ENCODE results near the gene TUBB6.

TUBB6 gene

DNA sequence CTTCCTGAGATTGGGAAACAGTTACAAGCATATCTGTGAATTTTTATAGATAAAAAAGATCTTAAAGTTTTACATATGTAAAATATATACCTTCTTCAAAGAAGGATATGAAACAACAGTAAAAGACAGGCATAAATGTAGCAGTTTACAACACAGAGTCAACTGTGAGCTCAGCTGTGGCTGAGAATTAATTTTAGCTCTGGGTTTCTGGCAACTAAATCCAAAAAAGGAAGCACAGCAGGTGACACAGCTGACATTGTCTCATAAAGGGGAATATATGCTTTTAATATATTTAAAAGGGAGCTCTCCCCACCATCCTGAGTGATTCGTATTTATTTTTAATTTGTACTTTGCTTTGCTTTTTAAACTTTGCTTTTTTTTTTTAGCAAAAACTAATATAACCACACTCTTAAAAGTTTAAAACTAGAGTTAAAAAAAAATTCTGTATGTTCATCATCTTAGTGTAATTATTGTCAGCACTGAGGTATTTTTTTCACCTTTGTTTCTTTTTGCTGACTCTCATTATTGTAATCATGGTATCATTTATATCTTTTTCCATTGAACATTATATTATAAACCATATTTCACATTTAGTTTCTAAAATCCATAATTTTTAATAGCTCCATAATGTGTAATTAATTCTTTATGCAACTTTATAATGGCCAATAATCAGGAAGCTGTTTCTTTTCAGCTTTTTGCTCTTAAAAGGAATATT, 6.7 kb downstream of the TUBB6 start:
- DNase-seq (ENCODE audit: low read depth), result no peak

DNA sequence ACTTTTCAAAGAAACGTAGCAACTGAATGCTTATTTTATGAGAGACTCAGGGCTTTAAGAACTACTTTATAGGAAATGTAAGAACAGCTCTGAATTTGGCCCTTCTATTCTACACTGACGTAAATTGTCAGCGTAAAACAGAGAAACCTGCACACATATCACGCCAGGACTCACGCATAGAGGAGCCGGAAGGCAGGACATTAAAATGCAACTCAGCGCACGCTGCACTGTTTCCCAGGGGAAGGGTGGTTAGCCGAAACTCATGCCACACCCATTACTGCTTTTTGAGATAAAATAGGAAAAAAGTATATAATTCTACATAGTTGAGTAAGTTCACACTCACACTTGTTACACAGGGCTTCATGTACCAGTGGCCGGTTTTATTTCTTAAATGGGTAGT, 7.4 kb downstream of the TUBB6 start:
- no peak for DNase-seq (ENCODE audit: low read depth)

DNA sequence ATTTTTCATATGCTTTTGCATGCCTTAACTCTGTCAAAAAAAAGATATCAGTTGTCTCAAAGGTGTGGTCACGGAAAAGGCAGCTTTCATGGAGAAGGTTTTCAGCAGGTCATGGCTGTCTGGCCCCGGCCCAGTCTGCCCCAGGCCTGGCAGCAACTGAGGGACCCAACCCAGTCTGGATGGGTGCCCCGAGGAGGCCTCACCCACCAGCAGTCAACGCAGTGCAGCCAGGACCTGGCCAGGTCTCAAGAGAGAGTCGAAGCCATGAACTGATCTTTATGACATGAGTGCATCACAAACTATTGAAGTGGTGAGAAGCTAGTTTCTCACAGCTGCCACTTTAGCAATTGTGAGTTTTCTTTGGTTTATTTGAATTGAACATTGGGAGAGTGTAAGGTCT, 7.9 kb downstream of the TUBB6 start:
- DNase-seq (ENCODE audit: low read depth), result no peak

DNA sequence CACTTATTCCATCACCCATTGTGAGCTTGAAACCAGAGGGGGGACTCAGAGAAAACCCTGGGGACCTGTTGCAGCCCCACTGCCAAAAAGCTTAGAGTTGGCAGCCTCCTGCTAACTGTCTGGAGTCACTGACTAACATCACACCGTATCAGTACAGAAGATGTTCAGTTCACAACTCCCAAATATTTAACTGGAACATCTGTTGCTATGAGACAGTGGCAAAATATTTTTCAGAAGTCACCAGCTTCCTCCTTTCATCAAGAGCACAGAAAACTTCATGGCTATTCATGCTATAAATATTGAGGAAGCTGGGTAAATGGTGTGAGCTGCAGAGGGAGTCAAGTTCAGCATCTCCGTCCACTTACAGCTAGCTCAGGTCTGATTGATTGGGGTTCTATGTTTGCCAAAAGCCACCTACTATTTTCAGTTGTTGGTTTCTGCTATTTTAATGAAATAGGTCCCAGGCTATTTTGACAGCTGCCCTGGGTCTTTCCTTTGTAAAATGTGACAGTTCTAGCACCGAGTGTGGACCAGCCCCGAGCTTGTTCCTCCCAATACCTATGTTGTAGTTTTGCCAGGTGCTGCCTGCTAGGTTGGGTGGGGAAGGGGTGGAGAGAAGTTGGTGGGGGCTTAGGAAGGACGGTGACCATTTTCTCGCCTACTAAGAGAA, 9.8 kb downstream of the TUBB6 start:
- no peak for DNase-seq (ENCODE audit: low read depth)

DNA sequence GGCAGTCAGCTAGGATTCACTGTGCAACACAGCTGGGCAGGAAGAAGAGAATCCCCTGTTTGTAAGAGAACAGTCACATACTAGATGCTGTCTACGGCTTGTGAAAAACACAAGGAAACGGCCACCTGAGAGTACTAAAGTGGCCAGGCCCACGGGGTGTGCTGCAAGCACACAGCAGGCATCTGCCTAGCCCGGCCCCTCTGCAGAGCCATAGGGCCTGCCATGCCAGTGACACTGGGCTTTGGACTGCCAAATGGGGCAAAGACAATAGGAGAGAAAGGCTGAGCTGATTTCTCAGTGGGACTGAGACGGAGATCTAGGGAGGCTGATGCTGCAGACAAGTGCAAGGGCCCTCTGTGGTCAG, 10.3 kb downstream of the TUBB6 start:
- no peak for DNase-seq (ENCODE audit: low read depth)

DNA sequence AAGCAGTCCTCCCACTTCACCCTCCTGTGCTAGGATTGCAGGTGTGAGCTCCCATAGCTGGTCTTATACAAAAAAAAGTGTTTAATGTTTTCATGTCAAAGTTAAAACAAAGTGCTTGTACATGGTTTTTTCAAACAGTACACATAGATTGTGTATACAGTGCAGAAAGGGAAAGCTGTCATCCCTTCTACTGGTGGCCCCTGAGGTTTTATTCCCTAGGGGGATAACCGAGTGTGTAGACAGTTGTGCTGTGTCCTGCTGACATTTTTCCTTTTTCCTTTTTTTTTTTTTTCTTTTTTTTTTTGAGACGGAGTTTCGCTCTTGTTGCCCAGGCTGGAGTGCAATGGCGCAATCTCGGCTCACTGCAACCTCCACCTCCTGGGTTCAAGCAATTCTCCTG, 10.8 kb downstream of the TUBB6 start:
- DNase-seq (ENCODE audit: low read depth), result no peak

DNA sequence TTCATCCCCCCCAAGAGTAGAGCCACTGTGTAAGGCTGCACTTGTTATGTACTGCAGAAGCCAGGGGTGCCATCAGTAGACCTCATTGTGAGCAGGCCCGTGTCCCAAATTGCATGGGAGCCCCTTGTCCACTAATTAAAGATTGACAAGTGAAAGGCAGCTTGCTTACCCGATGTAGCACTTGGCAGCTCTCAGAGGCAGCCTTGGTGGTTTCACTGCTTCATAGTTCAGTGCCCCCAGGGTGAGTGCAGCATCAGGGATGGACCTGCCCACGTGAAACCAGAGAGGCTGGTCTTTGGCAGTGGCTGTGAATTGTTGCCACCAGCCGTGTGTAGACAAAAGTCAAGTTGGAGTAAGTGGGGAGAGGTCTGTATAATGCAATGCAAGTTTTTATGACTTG, 13.3 kb downstream of the TUBB6 start:
- no peak for DNase-seq (ENCODE audit: low read depth)

DNA sequence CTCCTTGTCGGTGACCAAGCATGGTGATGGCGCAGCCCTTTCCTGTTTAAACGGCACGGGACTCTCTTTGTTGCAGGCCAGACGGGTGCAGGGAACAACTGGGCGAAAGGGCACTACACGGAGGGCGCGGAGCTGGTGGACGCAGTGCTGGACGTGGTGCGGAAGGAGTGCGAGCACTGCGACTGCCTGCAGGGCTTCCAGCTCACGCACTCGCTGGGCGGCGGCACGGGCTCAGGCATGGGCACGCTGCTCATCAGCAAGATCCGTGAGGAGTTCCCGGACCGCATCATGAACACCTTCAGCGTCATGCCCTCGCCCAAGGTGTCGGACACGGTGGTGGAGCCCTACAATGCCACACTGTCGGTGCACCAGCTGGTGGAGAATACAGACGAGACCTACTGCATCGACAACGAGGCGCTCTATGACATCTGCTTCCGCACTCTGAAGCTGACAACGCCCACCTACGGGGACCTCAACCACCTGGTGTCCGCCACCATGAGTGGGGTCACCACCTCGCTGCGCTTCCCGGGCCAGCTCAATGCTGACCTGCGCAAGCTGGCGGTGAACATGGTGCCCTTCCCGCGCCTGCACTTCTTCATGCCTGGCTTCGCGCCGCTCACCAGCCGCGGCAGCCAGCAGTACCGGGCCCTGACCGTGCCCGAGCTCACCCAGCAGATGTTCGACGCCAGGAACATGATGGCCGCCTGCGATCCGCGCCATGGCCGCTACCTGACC, 17.1 kb downstream of the TUBB6 start:
- no peak for DNase-seq (ENCODE audit: low read depth)

DNA sequence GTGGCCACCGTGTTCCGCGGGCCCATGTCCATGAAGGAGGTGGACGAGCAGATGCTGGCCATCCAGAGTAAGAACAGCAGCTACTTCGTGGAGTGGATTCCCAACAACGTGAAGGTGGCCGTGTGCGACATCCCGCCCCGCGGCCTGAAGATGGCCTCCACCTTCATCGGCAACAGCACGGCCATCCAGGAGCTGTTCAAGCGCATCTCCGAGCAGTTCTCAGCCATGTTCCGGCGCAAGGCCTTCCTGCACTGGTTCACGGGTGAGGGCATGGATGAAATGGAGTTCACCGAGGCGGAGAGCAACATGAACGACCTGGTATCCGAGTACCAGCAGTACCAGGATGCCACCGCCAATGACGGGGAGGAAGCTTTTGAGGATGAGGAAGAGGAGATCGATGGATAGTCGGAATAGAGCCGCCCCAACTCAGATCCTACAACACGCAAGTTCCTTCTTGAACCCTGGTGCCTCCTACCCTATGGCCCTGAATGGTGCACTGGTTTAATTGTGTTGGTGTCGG, 17.7 kb downstream of the TUBB6 start:
- DNase-seq (ENCODE audit: low read depth), result no peak

DNA sequence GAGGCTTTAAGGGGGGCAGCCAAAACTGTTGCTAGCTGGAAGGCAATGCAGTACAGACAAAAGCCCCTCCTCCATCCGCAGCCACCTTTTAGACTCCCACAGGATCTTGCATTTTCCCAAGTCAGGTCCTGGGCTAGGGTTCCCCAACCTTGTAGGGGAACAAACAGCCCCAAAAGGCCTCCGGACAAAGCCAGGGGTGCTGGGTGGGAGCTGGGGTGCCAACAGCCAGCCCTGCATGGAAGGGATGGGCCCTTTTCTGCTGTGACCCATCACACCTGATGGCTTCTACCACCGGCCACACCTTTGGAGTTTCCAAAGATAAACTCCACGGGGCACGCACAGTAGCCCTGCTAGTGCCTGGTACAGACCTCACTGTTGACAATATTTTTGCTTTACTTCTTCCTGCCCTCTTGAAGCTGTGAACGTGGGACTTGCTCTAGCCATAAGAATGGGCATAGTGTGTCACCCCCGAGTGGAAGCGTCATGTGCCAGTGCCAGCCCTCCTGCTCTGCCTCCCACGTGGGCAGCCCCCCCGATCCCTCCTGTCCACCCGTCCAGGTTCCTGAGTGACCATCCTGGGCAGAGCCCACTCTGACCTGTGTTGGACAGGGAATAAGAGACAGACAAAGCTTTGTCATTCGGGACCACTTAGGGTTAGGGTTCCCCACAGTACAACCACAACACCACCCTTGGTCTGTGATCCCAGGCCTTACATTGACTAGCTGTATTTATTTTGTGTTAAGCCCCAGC, 18.8 kb downstream of the TUBB6 start:
- no peak for DNase-seq (ENCODE audit: low read depth)

DNA sequence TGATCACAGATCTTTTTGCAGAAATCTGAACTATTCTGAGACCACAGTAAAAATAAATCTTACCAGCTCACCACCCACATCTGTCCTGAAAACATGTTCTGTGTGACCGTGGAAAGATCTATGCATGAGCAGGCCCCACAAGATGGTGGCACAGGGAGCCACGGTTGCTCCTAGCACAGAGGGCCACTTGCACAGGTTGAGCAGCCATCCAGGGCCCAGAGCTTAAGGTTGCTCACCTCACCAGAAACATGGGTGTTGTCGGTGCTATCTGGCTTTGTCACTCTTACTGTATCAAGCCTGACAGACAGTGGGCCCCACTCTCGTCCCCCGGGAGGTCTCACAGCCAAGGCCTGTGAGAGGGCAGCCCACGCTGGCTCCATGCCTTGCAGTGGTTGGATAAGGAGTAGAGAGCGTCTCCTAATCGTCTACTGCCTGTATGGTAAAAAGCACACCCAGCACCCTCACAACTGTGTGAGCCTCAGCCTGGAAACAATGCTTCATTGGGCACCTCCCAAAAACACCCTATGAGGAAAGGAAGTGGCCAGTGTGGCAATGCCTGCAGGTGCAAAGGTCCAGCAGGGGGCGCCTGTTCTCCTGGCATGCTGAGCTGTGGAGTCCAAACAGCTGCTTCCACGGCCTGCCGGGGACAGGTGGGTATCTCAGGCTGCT, 19.6 kb downstream of the TUBB6 start:
- DNase-seq (ENCODE audit: low read depth), result no peak

DNA sequence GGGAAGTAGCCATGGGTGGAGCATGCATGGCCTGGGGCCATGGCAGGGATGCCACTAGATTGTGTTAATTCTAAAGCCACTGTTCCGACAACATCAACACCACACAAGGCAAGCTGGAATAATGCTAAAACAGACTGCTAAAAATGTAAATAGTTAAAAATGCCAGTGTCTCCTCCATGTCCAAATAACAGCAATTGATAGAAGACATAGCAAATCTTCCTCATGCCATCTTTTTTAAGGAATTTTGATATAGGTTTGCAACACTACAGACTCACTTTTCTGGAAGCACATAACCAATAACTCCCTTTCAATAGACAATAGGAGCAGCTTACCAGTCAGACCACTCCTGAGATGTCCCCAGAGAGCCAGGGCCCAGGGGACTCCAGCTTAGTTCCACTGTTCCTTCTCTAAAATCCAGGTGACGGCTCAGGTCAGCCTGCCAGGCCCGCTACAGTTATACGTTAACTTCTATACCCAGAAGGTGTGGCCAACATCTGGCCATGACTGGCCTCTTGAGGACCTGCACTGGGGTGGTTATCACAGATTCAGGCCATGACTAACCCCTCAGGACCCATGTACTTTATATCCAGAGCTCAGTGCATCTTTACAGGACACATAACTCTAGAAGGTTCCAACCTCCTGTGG, 20.3 kb downstream of the TUBB6 start:
- no peak for DNase-seq (ENCODE audit: low read depth)

DNA sequence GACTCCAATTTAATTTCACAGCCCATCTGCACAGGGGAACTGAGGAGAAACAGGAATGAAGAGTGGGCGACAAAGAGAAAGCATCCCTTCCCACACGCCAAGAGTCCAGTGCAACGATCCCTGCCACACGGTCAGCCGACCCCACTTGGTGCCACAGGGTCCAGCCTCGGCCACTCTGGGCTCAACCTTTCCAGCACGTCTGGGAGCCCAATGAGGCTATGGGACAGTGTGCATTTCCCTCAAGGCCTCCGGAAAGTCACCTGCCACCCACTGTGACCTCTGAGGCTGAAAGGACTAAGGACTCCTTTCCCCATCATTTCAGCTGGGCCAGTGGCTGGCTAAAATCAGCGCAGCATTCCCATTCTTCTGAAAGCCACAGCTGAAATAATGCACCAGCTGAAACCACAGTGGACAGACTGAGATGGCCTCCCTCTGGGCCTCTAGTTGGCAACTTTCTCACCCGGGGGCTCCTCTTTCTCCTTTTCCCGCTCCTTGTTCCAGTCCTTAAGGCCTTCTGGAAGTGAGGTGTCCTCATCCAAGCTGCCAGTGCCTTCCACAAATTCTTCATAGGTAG, 21.2 kb downstream of the TUBB6 start:
- no peak for DNase-seq (ENCODE audit: low read depth)

DNA sequence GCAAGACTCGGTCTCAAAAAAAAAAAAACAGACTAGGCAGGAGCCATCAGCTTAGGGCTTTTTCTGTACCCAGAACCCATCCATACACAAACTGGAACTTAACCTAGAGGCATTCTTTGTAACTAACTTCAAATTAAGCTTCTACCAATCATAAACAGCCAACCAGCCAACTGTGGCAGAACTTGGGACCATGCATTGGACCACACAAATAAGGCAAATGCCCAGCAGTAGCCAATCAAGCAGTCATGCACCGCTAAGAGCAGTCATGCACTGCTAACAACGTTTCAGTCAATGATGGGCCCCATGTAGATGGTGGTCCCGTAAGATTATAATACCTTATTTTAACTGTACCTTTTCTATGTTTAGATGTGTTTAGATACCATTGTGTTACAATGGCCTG, 22.7 kb downstream of the TUBB6 start:
- DNase-seq (ENCODE audit: low read depth), result no peak

DNA sequence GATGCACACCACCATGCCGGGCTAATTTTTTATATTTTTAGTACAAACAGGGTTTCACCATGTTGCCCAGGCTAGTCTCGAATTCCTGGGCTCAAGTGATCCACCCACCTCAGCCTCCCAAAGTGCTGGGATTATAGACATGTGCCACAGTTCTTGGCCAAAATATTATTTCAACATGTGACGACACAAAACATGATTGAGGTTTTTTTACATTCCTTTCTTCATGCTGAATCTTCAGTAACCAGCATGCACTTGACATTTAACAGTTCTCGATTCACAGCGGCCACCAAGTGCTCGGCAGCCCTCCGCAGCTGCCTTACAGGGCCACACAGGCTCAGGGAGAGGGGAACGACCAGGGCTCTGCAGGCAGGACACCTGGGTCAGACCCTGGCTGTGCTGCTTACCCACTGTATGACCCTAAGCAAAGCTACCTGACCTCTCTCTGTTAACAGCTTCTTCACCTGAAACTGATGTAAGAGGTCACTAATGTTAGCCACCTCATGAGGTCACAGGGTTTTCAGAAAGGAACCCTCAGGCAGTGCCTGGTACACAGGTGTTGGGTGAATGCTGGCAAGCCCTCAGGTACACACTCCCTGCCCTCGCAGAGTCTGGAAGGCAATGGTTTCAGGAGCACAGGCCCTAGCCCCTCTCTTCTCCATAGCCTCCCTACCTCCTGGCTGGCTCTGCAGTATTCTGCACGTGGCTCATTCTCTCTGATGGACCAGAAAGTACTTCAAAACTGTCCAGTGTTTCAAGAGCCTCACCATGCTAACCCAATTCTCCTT, 25.7 kb downstream of the TUBB6 start:
- DNase-seq (ENCODE audit: low read depth), result no peak

DNA sequence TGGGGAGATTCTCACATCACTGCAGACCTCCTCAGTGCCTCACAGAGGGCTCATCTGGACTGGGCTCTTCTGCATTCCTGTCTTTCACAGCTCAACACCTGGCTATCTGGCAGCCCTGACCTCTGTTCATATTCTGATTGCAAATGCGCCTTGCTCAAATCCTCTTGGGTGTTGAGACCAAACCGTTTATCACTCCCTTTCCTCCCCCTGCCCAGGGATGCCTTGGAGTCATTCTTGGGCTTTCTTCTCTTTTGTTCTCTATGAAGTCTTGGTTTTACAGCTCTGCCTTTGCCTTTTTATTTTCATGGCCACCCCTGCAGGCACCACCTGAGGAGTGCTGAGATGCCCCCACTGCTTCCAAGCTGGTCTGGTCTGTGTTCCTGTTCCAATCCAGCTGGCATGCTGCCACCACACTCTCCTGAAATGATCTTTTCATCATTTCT, 26.3 kb downstream of the TUBB6 start:
- DNase-seq (ENCODE audit: low read depth), result no peak

DNA sequence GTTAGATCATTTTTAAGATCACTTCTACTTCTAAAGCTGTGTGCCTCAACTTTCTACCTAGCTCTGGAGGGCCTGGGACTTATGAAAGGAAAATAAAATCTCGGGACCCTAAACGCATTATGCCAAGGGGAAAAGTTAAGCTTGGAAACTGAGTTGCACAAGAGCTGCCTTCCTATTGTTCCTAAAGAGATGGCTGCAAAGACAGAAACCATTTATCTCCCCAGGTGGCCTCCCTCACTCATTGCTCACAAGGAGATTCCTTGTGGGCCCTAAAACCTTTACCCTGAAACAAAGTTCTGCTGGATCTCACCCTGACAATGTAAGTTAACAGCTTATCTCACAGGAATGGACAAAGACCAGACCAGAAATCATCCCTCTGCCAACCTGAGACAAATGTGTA, 26.8 kb downstream of the TUBB6 start:
- DNase-seq (ENCODE audit: low read depth), result no peak

DNA sequence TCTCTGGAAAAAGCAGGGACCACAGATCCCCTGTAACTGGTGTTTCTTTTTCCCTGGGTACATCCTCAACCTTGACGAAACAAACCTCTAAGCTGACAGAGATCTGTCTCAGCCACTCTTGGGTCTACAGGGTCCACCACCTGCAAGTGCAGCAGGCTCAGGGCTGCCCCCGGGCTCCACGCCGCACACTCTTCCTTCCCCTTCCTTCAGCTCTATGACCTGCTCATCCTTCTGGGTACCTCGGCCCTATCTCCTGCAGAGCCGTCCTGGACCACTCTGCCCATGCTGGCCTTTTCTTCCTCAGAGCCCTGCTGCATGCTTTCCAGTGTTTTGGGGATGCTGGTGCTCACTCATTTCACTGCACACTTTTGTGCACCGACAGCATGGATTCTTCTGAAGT, 27.5 kb downstream of the TUBB6 start:
- no peak for DNase-seq (ENCODE audit: low read depth)

DNA sequence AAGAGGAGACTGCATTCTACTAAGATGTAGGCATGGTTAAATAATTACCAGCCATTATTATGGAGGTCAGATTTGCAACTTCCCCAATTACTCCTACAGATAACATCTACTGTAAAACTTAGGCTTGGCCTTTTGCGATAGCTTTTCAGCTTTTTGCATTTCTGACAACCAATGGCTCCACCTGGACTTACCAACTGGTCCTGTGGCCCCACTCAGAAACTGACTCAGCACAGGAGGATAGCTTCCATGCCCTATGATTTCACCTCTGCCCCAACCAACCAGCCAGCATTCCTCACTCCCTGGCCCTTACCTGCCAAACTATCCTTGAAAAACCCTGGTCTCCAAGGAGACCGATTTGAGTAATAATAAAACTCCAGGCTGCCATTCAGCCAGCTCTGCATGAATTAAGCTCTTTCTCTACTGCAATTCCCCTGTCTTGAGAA, 28.2 kb downstream of the TUBB6 start:
- no peak for DNase-seq (ENCODE audit: low read depth)

DNA sequence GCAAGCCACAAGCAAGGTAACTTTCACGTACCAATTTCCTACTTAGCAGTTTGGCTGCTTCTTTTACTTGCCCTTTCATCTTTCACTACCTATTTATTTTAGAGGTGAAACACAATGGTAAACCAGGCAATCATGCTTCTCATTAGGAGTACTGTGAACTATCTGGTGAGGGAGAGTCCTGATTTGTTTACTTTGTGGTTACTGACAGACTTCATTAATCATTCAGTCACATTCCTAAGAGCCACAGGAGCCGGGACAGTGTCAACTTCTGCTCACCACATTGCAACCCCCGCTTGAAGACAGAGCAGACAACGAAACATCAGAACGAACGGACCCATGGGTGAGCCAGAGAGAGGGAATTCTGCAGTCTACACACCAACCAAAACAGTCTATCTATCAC, 28.8 kb downstream of the TUBB6 start:
- no peak for DNase-seq (ENCODE audit: low read depth)
